OCI-LY3 (cell line): ENCODE data around the gene UNC13C.

Experiments used
- H2AFZ ChIP-seq: fragments of 200-600, 300-600 bp; shearing (Covaris generic); 2 replicates; pipeline ENCODE4 v1.6.0; 2014; ENCODE audit warnings: antibody characterized with exemption, low read depth, low read length
- H3K27ac ChIP-seq: fragments of 200-600, 300-600 bp; sonication (generic); 2 replicates; pipeline ENCODE4 v1.5.1; 2014; ENCODE audit warnings: mild to moderate bottlenecking, low read length, moderate library complexity, mixed read lengths
- H3K27me3 ChIP-seq: fragments of 200-600, 300-600 bp; sonication (generic); 2 replicates; pipeline ENCODE4 v1.6.1; 2014; ENCODE audit warnings: low read depth, low read length, mixed read lengths
- H3K36me3 ChIP-seq: fragments of 200-600, 300-600 bp; sonication (generic); replicated peaks from 2 replicates; pipeline ENCODE3; 2014; ENCODE audit warnings: low read depth, low read length, mixed read lengths
- H3K4me1 ChIP-seq: fragments of 300-600, 200-600 bp; sonication (generic); 2 replicates; pipeline ENCODE4 v1.6.1; 2014; ENCODE audit warnings: low read length, mixed read lengths
- H3K4me2 ChIP-seq: fragments of 200-600, 300-600 bp; sonication (generic); 2 replicates; pipeline ENCODE4 v1.6.1; 2014; ENCODE audit warnings: low read length, mixed read lengths
- H3K4me3 ChIP-seq: fragments of 300-600, 200-600 bp; sonication (generic); 2 replicates; pipeline ENCODE4 v1.5.1; 2014; ENCODE audit warnings: antibody characterized with exemption, mild to moderate bottlenecking, low read length, moderate library complexity
- H3K79me2 ChIP-seq: fragments of 300-600, 200-600 bp; shearing (Covaris generic); 2 replicates; pipeline ENCODE4 v1.6.1; 2014; ENCODE audit warnings: mild to moderate bottlenecking, low read length, mixed read lengths
- H3K9ac ChIP-seq: fragments of 300-600, 200-600 bp; shearing (Covaris generic); 2 replicates; pipeline ENCODE4 v1.6.0; 2014; ENCODE audit warnings: mild to moderate bottlenecking, low read length, moderate library complexity
- H3K9me3 ChIP-seq: fragments of 200-600, 300-600 bp; shearing (Covaris generic); 2 replicates; pipeline ENCODE4 v1.6.1; 2014; ENCODE audit warnings: low read length, mixed read lengths; ENCODE audit not compliant: insufficient read depth
- H4K20me1 ChIP-seq: fragments of 200-600, 300-600 bp; sonication (generic); 2 replicates; pipeline ENCODE4 v1.6.1; 2016; ENCODE audit warnings: low read length, mixed read lengths; ENCODE audit not compliant: insufficient read depth
- EZH2phosphoT487 ChIP-seq: fragments of 200-600 bp; shearing (Covaris generic); IDR thresholded peaks from 2 replicates; pipeline ENCODE4 v1.6.1; 2018; ENCODE audit warnings: antibody characterized with exemption, mixed run types, low read depth
- TF ChIP-seq, protein P1 (sequence below): fragments of 200-600, 300-600 bp; sonication (generic); IDR thresholded peaks from 2 replicates; pipeline ENCODE4 v1.5.1; 2014; ENCODE audit warnings: antibody characterized with exemption, low read length, low read depth

Gene UNC13C

DNA sequence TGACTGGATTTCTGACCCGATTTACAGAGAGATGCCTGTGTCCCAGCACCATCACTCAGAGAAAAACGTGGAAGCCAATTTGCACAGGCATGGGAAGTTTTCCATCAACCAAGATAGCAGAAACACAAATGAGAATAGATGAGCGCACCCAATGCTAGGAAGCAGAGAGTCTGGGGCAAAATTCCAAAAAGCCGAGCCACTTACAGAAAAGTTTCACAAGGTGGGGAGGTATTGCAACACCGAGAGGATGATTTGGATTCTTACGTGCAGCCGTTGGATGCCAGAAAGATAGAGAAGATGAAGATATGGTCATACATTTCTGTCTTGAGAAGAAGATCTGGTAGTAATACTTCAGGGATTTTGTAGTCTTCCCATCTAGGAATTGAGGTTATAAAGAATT, 57.4 kb downstream of the UNC13C start:
- no peak overlapping the region for H3K4me2 ChIP-seq
- H2AFZ ChIP-seq: no peak overlapping the region
- H3K36me3 ChIP-seq: no peaks in the 10 kb centered on the region
- H4K20me1 ChIP-seq: no peaks in the 10 kb centered on the region
- TF ChIP-seq EZH2phosphoT487: no peak
- TF ChIP-seq, protein P1, sequence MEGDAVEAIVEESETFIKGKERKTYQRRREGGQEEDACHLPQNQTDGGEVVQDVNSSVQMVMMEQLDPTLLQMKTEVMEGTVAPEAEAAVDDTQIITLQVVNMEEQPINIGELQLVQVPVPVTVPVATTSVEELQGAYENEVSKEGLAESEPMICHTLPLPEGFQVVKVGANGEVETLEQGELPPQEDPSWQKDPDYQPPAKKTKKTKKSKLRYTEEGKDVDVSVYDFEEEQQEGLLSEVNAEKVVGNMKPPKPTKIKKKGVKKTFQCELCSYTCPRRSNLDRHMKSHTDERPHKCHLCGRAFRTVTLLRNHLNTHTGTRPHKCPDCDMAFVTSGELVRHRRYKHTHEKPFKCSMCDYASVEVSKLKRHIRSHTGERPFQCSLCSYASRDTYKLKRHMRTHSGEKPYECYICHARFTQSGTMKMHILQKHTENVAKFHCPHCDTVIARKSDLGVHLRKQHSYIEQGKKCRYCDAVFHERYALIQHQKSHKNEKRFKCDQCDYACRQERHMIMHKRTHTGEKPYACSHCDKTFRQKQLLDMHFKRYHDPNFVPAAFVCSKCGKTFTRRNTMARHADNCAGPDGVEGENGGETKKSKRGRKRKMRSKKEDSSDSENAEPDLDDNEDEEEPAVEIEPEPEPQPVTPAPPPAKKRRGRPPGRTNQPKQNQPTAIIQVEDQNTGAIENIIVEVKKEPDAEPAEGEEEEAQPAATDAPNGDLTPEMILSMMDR: no peak
- H3K27ac ChIP-seq: no peak overlapping the region
- H3K9me3 ChIP-seq: no peaks in the 10 kb centered on the region
- no peaks in the 10 kb centered on the region for H3K79me2 ChIP-seq
- H3K4me3 ChIP-seq: no peak overlapping the region
- no peak overlapping the region for H3K9ac ChIP-seq
- H3K27me3 ChIP-seq: no peaks in the 10 kb centered on the region
- no peaks in the 10 kb centered on the region for H3K4me1 ChIP-seq

DNA sequence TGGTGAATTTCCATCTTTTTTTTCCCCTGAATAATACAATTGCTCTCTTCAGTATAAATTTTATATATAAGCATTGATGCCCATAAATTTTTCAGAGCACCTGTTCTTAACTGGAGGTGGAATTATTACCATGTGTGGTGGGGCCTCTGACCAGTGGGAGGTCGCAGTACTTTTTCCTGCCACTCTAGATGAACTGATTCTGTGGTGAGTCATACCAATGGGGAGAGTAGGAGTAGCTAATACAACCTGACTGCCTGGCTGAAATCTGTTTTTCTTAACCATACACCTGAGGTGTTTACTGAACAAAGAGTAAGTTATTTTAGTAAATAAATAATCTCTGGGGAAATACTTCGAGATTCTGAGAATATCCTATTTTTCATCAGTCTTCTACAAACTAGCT, 67.2 kb downstream of the UNC13C start:
- H2AFZ ChIP-seq: no peak overlapping the region
- H3K9ac ChIP-seq: no peak overlapping the region
- H3K4me1 ChIP-seq: no peaks in the 10 kb centered on the region
- no peaks in the 10 kb centered on the region for H3K79me2 ChIP-seq
- no peak overlapping the region for H3K27ac ChIP-seq
- no peaks in the 10 kb centered on the region for H4K20me1 ChIP-seq
- no peak overlapping the region for H3K4me2 ChIP-seq
- H3K36me3 ChIP-seq: no peaks in the 10 kb centered on the region
- no peaks in the 10 kb centered on the region for H3K9me3 ChIP-seq
- TF ChIP-seq, protein P1: no peak
- TF ChIP-seq EZH2phosphoT487: no peak
- no peaks in the 10 kb centered on the region for H3K27me3 ChIP-seq
- no peak overlapping the region for H3K4me3 ChIP-seq

DNA sequence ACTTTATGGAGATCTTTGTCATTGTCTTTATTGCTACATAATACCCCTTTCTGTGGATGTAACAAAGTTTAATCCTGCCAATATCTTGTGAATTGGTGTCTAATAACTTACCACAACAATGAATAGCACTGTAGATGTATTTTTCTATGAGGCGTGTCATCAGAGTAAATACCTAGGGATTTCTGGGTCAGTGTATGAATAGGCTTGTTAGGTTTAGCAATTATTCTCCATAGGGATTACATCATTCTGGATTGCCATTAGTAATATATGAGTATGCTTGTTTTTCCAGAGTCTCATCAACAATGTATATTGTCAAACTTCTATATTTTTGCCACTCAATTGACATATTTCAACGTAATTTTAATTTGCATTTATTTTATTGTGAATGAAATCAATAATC, 67.9 kb downstream of the UNC13C start:
- TF ChIP-seq, protein P1: no peak
- no peak for TF ChIP-seq EZH2phosphoT487
- Histone ChIP-seq H3K9me3 (no peaks in the 10 kb centered on the region), H3K27me3 (no peaks in the 10 kb centered on the region), H2AFZ (no peak overlapping the region), H3K4me1 (no peaks in the 10 kb centered on the region), H4K20me1 (no peaks in the 10 kb centered on the region), H3K27ac (no peak overlapping the region), H3K9ac (no peak overlapping the region), H3K4me3 (no peak overlapping the region), H3K4me2 (no peak overlapping the region), H3K36me3 (no peaks in the 10 kb centered on the region), H3K79me2 (no peaks in the 10 kb centered on the region)

DNA sequence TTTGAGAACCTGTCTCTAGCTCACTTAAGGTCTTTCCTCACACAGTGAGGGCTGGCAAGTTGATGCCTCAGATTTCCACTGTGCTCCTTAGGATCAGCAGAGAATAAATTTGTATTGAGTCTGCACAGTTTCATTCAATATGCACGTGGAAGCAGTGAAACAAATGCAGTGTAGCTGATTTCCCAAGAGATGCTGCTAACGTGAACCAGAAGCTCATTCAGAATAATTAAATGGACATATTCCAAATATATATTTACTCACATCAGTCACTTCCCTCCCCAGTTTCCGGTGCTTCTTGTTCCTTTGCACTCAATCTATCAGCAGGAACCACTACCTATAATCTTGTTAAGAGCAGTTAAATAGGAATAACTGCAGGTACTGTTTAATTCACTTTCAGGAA, 86.1 kb downstream of the UNC13C start:
- TF ChIP-seq, protein P1: no peak
- TF ChIP-seq EZH2phosphoT487: no peak

More for the DNA sequence above, 86.1 kb downstream of the UNC13C start:
- Histone ChIP-seq H3K27me3 (no peaks in the 10 kb centered on the region), H4K20me1 (no peaks in the 10 kb centered on the region), H3K27ac (no peak overlapping the region), H2AFZ (no peak overlapping the region), H3K4me1 (no peaks in the 10 kb centered on the region), H3K36me3 (no peaks in the 10 kb centered on the region), H3K9me3 (no peaks in the 10 kb centered on the region), H3K79me2 (no peaks in the 10 kb centered on the region), H3K4me3 (no peak overlapping the region), H3K4me2 (no peak overlapping the region), H3K9ac (no peak overlapping the region)
